H1 (cell line): ENCODE measurements around the gene CUTA. TPM values are rescaled to one million over a fixed set of nuclear protein-coding genes. Genes with fewer than 3 reads are reported as not detected.

Experiments used
- CTCF ChIA-PET: fragments of 300-600 bp; sonication (Branson Sonifier 250); formaldehyde crosslinking; loops from one replicate; lab custom pipeline; 2021; ENCODE audit not compliant: partially characterized antibody; lab: Charles Lee
- POLR2A ChIA-PET: fragments of 300-600 bp; sonication (Branson Sonifier 250); formaldehyde crosslinking; loops from one replicate; lab custom pipeline; 2021; ENCODE audit warnings: inconsistent platforms; ENCODE audit not compliant: partially characterized antibody; lab: Charles Lee
- DNase-seq, 2 experiments: peaks; one replicate each; pipeline versions ENCODE4 v3.0.0 to v3.0.0-alpha.2; 2010 to 2022; ENCODE audit warnings: low spot score in 2 of 2, low read depth in 1 of 2, mixed read lengths in 1 of 2
- FAIRE-seq: peaks from 2 replicates; lab custom pipeline; 2011; peaks lifted over from hg19 to GRCh38; lab: Jason Lieb, UNC
- H2AFZ ChIP-seq: 2 replicates; pipeline ENCODE4 v1.8.1; 2012; ENCODE audit warnings: low read length, inconsistent platforms
- H2AK5ac ChIP-seq: 2 replicates; pipeline ENCODE4 v1.6.1; 2013; ENCODE audit warnings: low read depth, low read length
- H2BK120ac ChIP-seq: replicated peaks from 2 replicates; pipeline ENCODE3; 2013; ENCODE audit warnings: low read depth, low read length, inconsistent platforms
- H2BK12ac ChIP-seq: 2 replicates; pipeline ENCODE4 v1.6.1; 2013; ENCODE audit warnings: low read depth, low read length
- H2BK15ac ChIP-seq: 2 replicates; pipeline ENCODE4 v1.6.1; 2013; ENCODE audit warnings: low read length
- H2BK20ac ChIP-seq: 2 replicates; pipeline ENCODE4 v1.6.1; 2013; ENCODE audit warnings: low read length
- H2BK5ac ChIP-seq: 2 replicates; pipeline ENCODE4 v1.6.1; 2013; ENCODE audit warnings: low read depth, low read length
- H3K14ac ChIP-seq: 2 replicates; pipeline ENCODE4 v1.6.1; 2013; ENCODE audit warnings: inconsistent platforms; ENCODE audit not compliant: insufficient read length
- H3K18ac ChIP-seq: 2 replicates; pipeline ENCODE4 v1.6.1; 2013; ENCODE audit warnings: low read length; ENCODE audit errors: extremely low read depth
- H3K23ac ChIP-seq: 2 replicates; pipeline ENCODE4 v1.6.1; 2013; ENCODE audit warnings: inconsistent platforms; ENCODE audit not compliant: insufficient read length
- H3K23me2 ChIP-seq: 2 replicates; pipeline ENCODE4 v1.6.1; 2013; ENCODE audit warnings: low read depth, low read length
- H3K27ac ChIP-seq: 2 replicates; pipeline ENCODE4 v1.6.1; 2011; ENCODE audit warnings: low read depth, low read length, inconsistent platforms
- H3K27me3 ChIP-seq, 4 experiments: replicated peaks in 1 of 4; 1 replicate in 1 of 4; 2 replicates in 3 of 4; pipeline versions ENCODE4 v1.6.1 to v1.8.1; 2011 to 2013; ENCODE audit warnings: low read length in 3 of 4, mild to moderate bottlenecking in 3 of 4, inconsistent platforms in 2 of 4, mixed read lengths in 2 of 4, moderate library complexity in 1 of 4; ENCODE audit not compliant: control insufficient read depth in 3 of 4, insufficient read depth in 3 of 4; ENCODE audit errors: extremely low read depth in 1 of 4
- H3K36me3 ChIP-seq, 4 experiments: 2 replicates each; pipeline versions ENCODE4 v1.6.1 to v1.8.1; 2011 to 2013; ENCODE audit warnings: mild to moderate bottlenecking in 4 of 4, low read length in 3 of 4, moderate library complexity in 2 of 4, control low read depth in 1 of 4, inconsistent platforms in 1 of 4; ENCODE audit not compliant: insufficient read depth in 4 of 4, control insufficient read depth in 2 of 4
- H3K4ac ChIP-seq: replicated peaks from 2 replicates; pipeline ENCODE3; 2013; ENCODE audit warnings: low read length, low read depth, mixed read lengths, inconsistent platforms; ENCODE audit not compliant: insufficient read length
- H3K4me1 ChIP-seq, 4 experiments: replicated peaks in 1 of 4; 1 replicate in 1 of 4; 2 replicates in 3 of 4; pipeline versions ENCODE4 v1.6.1 to v1.8.1; 2011 to 2013; ENCODE audit warnings: low read length in 3 of 4, inconsistent platforms in 2 of 4, mixed read lengths in 1 of 4; ENCODE audit not compliant: insufficient read depth in 4 of 4, control insufficient read depth in 3 of 4
- H3K4me2 ChIP-seq, 2 experiments: 2 replicates each; pipeline versions ENCODE4 v1.6.1 to v1.8.1; 2011 to 2013; ENCODE audit warnings: low read depth in 2 of 2, low read length in 2 of 2, control low read depth in 1 of 2, inconsistent platforms in 1 of 2, mild to moderate bottlenecking in 1 of 2; ENCODE audit not compliant: insufficient read depth in 1 of 2
- H3K4me3 ChIP-seq, 4 experiments: fragments of 200-600, 300-600 bp in 1 of 4; sonication (generic), shearing (Covaris generic), sonication (Bioruptor Twin) in 1 of 4; 2 replicates each; pipeline versions ENCODE4 v1.5.1 to v1.8.1; 2011 to 2016; ENCODE audit warnings: low read length in 4 of 4, low read depth in 3 of 4, control low read depth in 2 of 4, inconsistent platforms in 2 of 4, mild to moderate bottlenecking in 2 of 4, mixed read lengths in 1 of 4, moderate library complexity in 1 of 4; ENCODE audit not compliant: insufficient read depth in 2 of 4; ENCODE audit errors: extremely low read depth in 1 of 4
- H3K56ac ChIP-seq: replicated peaks from 2 replicates; pipeline ENCODE3; 2013; ENCODE audit warnings: low read depth, mild to moderate bottlenecking, mixed read lengths, low read length, inconsistent platforms; ENCODE audit not compliant: insufficient read length
- H3K79me1 ChIP-seq: 2 replicates; pipeline ENCODE4 v1.6.1; 2013; ENCODE audit warnings: low read depth, low read length, control low read depth
- H3K79me2 ChIP-seq, 2 experiments: 2 replicates each; pipeline versions ENCODE4 v1.6.1 to v1.8.1; 2012 to 2013; ENCODE audit warnings: low read length in 2 of 2, mild to moderate bottlenecking in 2 of 2, inconsistent platforms in 1 of 2; ENCODE audit not compliant: insufficient read depth in 2 of 2, control insufficient read depth in 1 of 2
- H3K9ac ChIP-seq, 4 experiments: replicated peaks in 1 of 4; 1 replicate in 1 of 4; 2 replicates in 3 of 4; pipeline versions ENCODE4 v1.6.1 to v1.8.1; 2011 to 2013; ENCODE audit warnings: low read depth in 3 of 4, low read length in 3 of 4, control low read depth in 2 of 4, mild to moderate bottlenecking in 2 of 4, moderate library complexity in 2 of 4, inconsistent platforms in 1 of 4; ENCODE audit errors: extremely low read depth in 1 of 4
- H3K9me3 ChIP-seq, 2 experiments: 2 replicates each; pipeline versions ENCODE4 v1.6.1 to v1.8.1; 2012 to 2013; ENCODE audit warnings: mild to moderate bottlenecking in 2 of 2, moderate library complexity in 2 of 2, control low read depth in 1 of 2, inconsistent platforms in 1 of 2, low read depth in 1 of 2, low read length in 1 of 2, mixed read lengths in 1 of 2; ENCODE audit not compliant: insufficient read depth in 2 of 2
- H4K20me1 ChIP-seq, 2 experiments: replicated peaks in 1 of 2; 2 replicates each; pipeline versions ENCODE3 to v1.8.1; 2011 to 2013; ENCODE audit warnings: inconsistent platforms in 2 of 2, low read length in 2 of 2, mild to moderate bottlenecking in 1 of 2; ENCODE audit not compliant: insufficient read depth in 2 of 2, control insufficient read depth in 1 of 2
- H4K5ac ChIP-seq: 2 replicates; pipeline ENCODE4 v1.6.1; 2013; ENCODE audit warnings: low read length, low read depth, mixed read lengths, inconsistent platforms; ENCODE audit not compliant: insufficient read length
- H4K8ac ChIP-seq: 2 replicates; pipeline ENCODE4 v1.8.0; 2013; ENCODE audit warnings: mild to moderate bottlenecking, moderate library complexity, low read length, inconsistent platforms; ENCODE audit not compliant: insufficient read depth; ENCODE audit errors: extremely low read depth
- H4K91ac ChIP-seq: replicated peaks from 2 replicates; pipeline ENCODE3; 2013; ENCODE audit warnings: low read length, mixed read lengths, inconsistent platforms; ENCODE audit not compliant: insufficient read length
- BACH1 ChIP-seq: IDR thresholded peaks from 2 replicates; pipeline ENCODE4 v1.6.1; 2012; ENCODE audit warnings: low read length, improper control_type of control experiment
- HDAC2 ChIP-seq, 2 experiments: fragments of 300-600 bp in 1 of 2; sonication (generic) in 1 of 2; IDR thresholded peaks; 2 replicates each; pipeline ENCODE4 v1.6.1; 2011 to 2012; ENCODE audit warnings: low read depth in 2 of 2, low read length in 2 of 2, mild to moderate bottlenecking in 2 of 2, moderate library complexity in 2 of 2, borderline replicate concordance in 1 of 2, inconsistent platforms in 1 of 2
- WGBS, 2 experiments: shearing (Covaris generic) in 1 of 2; methylation state at CpG; one replicate each; pipeline versions ENCODE4 v1.1.6 to v1.1.7; 2013 to 2015; ENCODE audit warnings: low lambda C conversion rate in 2 of 2, mixed read lengths in 2 of 2, inconsistent platforms in 1 of 2, low coverage in 1 of 2, missing lambda C conversion rate in 1 of 2; ENCODE audit not compliant: insufficient replicate concordance in 2 of 2, insufficient coverage in 1 of 2, insufficient read length in 1 of 2; ENCODE audit errors: extremely low coverage in 1 of 2, missing lambda C conversion rate in 1 of 2; 5-methylcytosine and 5-hydroxymethylcytosine counted together
- polyA plus RNA-seq, 7 experiments: library from polyadenylated mRNA; depleted of rRNA in 3 of 7; stranded (reverse) in 5 of 7; unstranded in 2 of 7; fragments of >200 nt in 5 of 7; fragments of 200-250 nt in 2 of 7; gene quantifications; 1 replicate in 5 of 7; 2 replicates in 1 of 7; 4 replicates in 1 of 7; pipeline versions ENCODE4 v1.2.1 to v1.2.3, GENCODE V29; 2011 to 2013; ENCODE audit warnings: missing spikeins in 2 of 7, mixed read lengths in 2 of 7
- total RNA-seq: library from RNA; stranded (reverse); fragmentation: NEBNext Ultra II Directional; extraction: Animal tissue kit (Norgen Biotek cat#: 25700); gene quantifications from 2 replicates; pipeline ENCODE4 v1.2.1, GENCODE V29; 2021

Gene CUTA
- total and polyA plus RNA-seq, 2 of the 8 experiments (the other 6 are each of a cell fraction or from before 2014, with no cell fraction given), result 297 to 460 TPM

GRCh38 chr6:33452496-33452895 is 34.6 kb upstream of the CUTA start:
- H4K5ac ChIP-seq, result no peak overlapping the region
- 90% methylated on average over 2 of the region's 4 CpGs; no CpG with 5 or more reads in 1 of the 2 experiments for WGBS, 2 experiments
- peaks cover 0 to 5% (median 4%) of the 10 kb centered on the region in 4 experiments; a peak in 6 of 7 replicates for H3K4me1 ChIP-seq
- no peaks in the 10 kb centered on the region for H3K9me3 ChIP-seq
- no peak for TF ChIP-seq BACH1
- TF ChIP-seq HDAC2 (IDR thresholded peaks at IDR 0.05; ENCODE audit: borderline replicate concordance in 1 of 2, low read depth in 2 of 2, low read length in 2 of 2), result no peak
- no peak for FAIRE-seq
- no peak overlapping the region for H3K4ac ChIP-seq
- no peaks in the 10 kb centered on the region for H3K27me3 ChIP-seq
- ChIA-PET CTCF (interaction anchor here (0.6 kb wide), 1 partner anchor 28 kb away, joined by 3 read pairs; no protein-coding TSS in a partner anchor), POLR2A (interaction anchor here (1.1 to 17.2 kb wide), 2 partner anchors 17 to 35 kb away, joined by 6 to 381 read pairs; partner anchors contain the start of gene CUTA)
- no peak overlapping the region for H4K91ac ChIP-seq
- peaks cover 6 to 8% of the 10 kb centered on the region in 2 experiments for H4K20me1 ChIP-seq
- no peak for DNase-seq
- no peak overlapping the region for H2BK12ac ChIP-seq
- no peak overlapping the region for H2BK5ac ChIP-seq
- no peak overlapping the region for H3K4me2 ChIP-seq
- H3K4me3 ChIP-seq, result no peak overlapping the region
- no peak overlapping the region for H3K27ac ChIP-seq
- no peak overlapping the region for H2BK20ac ChIP-seq
- H4K8ac ChIP-seq, result no peak overlapping the region
- no peak overlapping the region for H2AFZ ChIP-seq
- H3K9ac ChIP-seq, result no peak overlapping the region
- H2BK15ac ChIP-seq, result no peak overlapping the region
- H3K79me1 ChIP-seq, result peaks cover 5% of the 10 kb centered on the region
- peaks cover 32 to 58% (median 40%) of the 10 kb centered on the region in 4 experiments for H3K36me3 ChIP-seq
- H3K79me2 ChIP-seq, result peaks cover 0 to 13% of the 10 kb centered on the region in 2 experiments; a peak in 2 of 4 replicates
- no peak overlapping the region for H3K14ac ChIP-seq
- no peak overlapping the region for H2AK5ac ChIP-seq
- no peak overlapping the region for H3K23ac ChIP-seq
- H2BK120ac ChIP-seq, result no peak overlapping the region
- no peak overlapping the region for H3K56ac ChIP-seq
- H3K18ac ChIP-seq, result no peak overlapping the region
- peaks cover 9% of the 10 kb centered on the region for H3K23me2 ChIP-seq
